C4-2B (cell line): ENCODE data around the gene AP4E1.
"Not testable (repeated sequence)": the region's sequence is repeated elsewhere in the genome, so short reads cannot be mapped to it uniquely, and the experiment has no call there.

Experiments
- H3K27ac ChIP-seq: fragments of 450-650 bp; 2 replicates; pipeline ENCODE4 v1.5.1; 2017
- ZFX ChIP-seq: fragments of 450-650 bp; IDR thresholded peaks from 2 replicates; pipeline ENCODE4 v1.6.1; 2017
- TF ChIP-seq, protein P1 (sequence below): fragments of 450-650 bp; conservative IDR thresholded peaks from 2 replicates; pipeline ENCODE4 v1.5.1; 2017; ENCODE audit warnings: mild to moderate bottlenecking

Gene AP4E1

DNA sequence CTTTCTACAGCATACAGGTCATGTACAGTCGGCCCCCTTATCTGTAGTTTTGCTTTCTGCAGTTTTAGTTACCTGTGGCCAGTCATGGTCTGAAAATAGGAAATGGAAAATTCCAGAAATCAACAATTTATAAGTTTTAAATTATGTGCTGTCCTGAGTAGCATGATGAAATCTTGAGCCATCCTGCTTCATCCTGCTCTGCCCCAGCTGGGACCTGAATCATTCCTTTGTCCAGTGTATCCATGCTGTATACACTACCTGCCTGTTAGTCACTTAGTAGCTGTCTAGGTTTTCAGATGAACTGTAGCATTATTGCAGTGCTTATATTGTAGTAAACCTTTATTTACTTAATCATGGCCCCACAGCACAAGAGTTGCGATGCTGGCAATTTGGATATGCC lies 44.8 kb downstream of the AP4E1 start:
- H3K27ac ChIP-seq, result no peak overlapping the region
- no peak for TF ChIP-seq ZFX
- TF ChIP-seq, protein P1, sequence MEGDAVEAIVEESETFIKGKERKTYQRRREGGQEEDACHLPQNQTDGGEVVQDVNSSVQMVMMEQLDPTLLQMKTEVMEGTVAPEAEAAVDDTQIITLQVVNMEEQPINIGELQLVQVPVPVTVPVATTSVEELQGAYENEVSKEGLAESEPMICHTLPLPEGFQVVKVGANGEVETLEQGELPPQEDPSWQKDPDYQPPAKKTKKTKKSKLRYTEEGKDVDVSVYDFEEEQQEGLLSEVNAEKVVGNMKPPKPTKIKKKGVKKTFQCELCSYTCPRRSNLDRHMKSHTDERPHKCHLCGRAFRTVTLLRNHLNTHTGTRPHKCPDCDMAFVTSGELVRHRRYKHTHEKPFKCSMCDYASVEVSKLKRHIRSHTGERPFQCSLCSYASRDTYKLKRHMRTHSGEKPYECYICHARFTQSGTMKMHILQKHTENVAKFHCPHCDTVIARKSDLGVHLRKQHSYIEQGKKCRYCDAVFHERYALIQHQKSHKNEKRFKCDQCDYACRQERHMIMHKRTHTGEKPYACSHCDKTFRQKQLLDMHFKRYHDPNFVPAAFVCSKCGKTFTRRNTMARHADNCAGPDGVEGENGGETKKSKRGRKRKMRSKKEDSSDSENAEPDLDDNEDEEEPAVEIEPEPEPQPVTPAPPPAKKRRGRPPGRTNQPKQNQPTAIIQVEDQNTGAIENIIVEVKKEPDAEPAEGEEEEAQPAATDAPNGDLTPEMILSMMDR, result no peak

DNA sequence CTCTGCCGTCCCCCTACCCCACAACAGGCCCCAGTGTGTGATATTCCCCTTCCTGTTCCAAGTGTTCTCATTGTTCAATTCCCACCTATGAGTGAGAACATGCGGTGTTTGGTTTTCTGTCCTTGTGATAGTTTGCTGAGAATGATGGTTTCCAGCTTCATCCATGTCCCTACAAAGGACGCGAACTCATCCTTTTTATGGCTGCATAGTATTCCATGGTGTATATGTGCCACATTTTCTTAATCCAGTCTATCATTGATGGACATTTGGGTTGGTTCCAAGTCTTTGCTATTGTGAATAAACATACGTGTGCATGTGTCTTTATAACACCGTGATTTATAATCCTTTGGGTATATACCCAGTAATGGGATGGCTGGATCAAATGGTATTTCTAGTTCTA lies 46.4 kb downstream of the AP4E1 start:
- not testable (repeated sequence) for H3K27ac ChIP-seq

DNA sequence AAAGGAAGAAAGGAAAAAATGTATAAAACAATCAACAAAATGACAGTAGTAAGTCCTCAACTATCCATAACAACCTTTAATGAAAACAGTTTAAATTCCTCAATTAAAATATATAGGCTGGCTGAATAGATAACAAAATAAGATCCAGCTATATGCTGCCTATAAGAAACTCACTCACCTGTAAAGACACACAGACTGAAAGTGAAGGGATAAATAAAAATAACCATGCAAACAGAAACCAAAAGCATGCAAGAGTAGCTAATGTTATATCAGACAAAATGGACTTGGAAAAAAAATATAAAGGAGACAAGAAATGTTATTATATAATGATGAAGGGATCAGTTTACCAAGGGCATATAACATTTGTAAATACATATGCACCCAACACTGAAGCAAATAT lies 51.2 kb downstream of the AP4E1 start:
- H3K27ac ChIP-seq, result no peak overlapping the region
- TF ChIP-seq, protein P1, result no peak
- no peak for TF ChIP-seq ZFX

DNA sequence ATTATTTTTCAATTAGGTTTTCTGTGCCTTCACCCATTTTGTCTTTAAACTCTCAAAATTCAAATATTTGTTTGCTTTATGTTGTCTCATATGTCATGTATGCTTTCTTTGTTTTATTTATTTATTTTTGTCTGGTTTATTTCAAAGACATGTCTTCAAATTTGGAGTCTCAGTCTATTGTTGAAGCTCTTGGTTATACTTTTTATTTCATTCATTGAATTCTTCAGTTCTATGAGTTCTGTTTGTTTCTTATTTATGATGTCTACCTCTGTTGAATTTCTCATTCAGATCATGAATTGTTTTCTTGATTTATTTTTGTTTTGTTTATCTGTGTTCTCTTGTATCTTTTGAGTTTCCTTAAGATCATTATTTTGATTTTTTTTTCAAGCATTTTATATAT lies 55.6 kb downstream of the AP4E1 start:
- no peak overlapping the region for H3K27ac ChIP-seq
- TF ChIP-seq, protein P1, result no peak
- no peak for TF ChIP-seq ZFX

DNA sequence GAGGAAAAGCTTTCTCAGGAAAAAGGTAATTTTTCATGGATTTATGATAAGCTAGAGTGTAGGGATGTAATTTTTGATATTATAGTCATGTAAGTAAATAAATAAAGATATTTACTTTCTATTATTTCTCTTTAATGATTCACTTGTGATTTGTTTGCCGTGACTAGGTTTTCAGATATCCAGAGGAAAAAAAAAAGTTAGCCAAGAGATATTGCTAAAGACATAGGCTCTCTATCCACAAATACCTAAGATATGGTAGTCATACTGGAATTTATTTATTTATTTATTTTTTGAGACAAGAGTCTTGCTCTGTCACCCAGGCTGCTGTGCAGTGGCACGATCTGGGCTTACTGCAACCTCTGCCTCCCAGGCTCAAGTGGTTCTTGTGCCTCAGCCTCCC lies 59.9 kb downstream of the AP4E1 start:
- TF ChIP-seq, protein P1, result no peak
- TF ChIP-seq ZFX, result no peak
- H3K27ac ChIP-seq, result no peak overlapping the region

DNA sequence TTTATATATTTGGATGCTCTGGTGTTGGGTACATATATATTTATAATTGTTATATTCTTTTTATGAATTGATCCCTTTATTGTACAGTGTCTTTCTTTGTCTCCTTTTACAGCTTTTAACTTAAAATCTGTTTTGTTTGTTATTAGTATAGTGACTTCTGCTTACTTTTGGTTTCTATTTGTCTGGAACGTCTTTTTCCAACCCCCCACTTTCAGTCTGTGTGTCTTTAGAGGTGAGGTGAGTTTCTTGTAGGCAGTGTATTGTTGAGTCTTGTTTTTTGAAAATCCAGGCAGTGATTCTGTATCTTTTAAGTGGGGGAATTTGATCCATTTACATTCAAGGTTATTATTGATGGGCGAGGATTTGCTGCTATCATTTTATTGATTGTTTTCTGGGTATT lies 62.0 kb downstream of the AP4E1 start:
- H3K27ac ChIP-seq, result no peak overlapping the region
- TF ChIP-seq, protein P1, result no peak
- TF ChIP-seq ZFX, result no peak

DNA sequence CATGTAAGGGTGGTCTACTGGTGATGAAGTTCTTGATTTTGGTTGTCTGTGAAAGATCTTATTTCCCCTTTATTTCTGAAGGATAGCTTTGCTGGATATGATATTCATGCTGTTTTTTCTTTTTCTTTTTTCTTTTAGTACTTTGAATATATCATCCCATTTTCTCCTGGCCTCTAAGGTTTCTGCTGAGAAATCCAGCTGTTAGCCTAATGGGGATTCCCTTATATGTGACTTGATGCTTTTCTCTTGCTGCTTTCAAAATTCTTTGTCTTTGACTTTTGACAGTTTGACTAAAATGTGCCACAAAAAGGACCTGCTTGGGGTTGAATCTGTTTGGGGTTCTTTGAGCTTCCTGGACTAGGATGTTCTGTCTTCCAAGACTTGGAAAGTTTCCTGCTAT lies 62.6 kb downstream of the AP4E1 start:
- TF ChIP-seq, protein P1, result no peak
- TF ChIP-seq ZFX, result no peak
- H3K27ac ChIP-seq, result no peak overlapping the region

DNA sequence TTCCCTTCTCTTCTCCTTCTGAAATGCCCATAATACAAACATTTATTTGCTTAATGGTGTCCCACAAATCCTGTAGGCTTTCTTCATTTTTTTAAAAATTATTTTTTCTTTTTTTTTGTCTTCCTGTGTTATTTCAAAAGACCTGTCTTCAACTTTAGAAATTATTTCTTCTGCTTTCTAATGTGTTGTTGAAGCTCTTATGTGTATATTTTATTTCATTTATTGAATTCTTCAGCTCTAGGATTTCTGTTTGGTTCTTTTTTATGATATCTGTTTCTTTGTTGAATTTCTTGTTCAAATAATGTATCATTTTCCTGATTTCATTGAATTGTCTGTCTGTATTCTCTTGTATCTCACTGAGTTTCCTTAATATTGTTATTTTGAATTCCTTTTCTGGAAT lies 63.1 kb downstream of the AP4E1 start:
- TF ChIP-seq, protein P1, result no peak
- TF ChIP-seq ZFX, result no peak
- no peak overlapping the region for H3K27ac ChIP-seq
